GM23248 (cell line): Measurements from ENCODE around the gene PSMB10.

ENCODE experiments used
- EZH2 ChIP-seq: fragments of 200-600 bp; sonication (generic); IDR thresholded peaks from 2 replicates; pipeline ENCODE4 v1.6.1; 2018; ENCODE audit warnings: antibody characterized with exemption, mild to moderate bottlenecking; ENCODE audit not compliant: insufficient read depth, poor library complexity, severe bottlenecking
- EZH2phosphoT487 ChIP-seq: fragments of 200-600 bp; sonication (generic); IDR thresholded peaks from 2 replicates; pipeline ENCODE4 v1.6.1; 2018; ENCODE audit warnings: antibody characterized with exemption, moderate library complexity, mild to moderate bottlenecking, low read depth; ENCODE audit not compliant: insufficient read depth

DNA sequence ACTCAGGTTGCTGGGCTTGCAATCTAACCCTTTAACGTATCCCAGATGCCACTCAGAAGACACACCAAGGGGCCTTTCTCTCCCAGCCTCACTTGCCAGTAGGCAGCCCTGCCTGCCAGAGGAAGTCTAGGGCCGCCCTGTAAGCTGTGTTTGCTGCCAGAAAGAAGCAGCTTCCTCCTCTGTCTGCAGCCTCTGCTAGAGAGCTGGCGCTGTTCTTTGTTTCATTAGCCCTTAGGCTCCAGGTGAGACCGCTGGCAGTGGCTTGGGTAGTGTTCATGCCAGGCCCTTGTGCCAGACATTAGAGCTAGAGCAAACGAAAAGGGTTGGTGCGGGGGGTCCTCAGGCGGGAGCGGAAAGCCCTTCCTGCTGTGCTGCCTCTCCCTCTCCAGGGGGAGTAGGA lies 13.9 kb downstream of the PSMB10 start:
- TF ChIP-seq EZH2 (no peak), EZH2phosphoT487 (no peak)
